Measurements from ENCODE around the gene THAP11.

DNA sequence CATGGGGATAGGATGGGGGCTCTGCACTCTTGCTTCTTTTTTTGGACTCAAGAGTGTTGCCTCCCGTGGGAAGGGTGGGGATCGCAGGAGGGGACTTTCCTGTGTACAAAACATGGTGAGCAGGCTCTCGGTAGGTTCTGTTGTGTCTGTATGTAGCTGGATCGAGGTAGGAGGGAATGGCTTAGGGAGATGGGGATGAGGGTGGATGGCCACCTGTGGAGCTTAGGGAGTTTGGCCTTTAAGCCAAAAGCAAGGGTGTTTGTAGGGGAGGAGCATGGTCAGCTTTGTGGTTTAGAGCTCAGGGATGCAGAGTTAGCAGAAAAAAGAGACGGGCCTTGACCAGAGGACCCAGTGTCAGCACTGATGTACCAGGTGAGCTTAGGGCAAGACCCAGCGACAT, 19.8 kb downstream of the THAP11 start:
- TF ChIP-seq PHB2 (IDR thresholded peaks at IDR 0.05; ENCODE audit: partially characterized antibody): no peak
- TF ChIP-seq SOX5 (CRISPR knock-in tag; IDR thresholded peaks at IDR 0.05; ENCODE audit: borderline replicate concordance): no peak

Measured in HepG2 (cell line).